Measurements from ENCODE around the gene BANF1.

DNA sequence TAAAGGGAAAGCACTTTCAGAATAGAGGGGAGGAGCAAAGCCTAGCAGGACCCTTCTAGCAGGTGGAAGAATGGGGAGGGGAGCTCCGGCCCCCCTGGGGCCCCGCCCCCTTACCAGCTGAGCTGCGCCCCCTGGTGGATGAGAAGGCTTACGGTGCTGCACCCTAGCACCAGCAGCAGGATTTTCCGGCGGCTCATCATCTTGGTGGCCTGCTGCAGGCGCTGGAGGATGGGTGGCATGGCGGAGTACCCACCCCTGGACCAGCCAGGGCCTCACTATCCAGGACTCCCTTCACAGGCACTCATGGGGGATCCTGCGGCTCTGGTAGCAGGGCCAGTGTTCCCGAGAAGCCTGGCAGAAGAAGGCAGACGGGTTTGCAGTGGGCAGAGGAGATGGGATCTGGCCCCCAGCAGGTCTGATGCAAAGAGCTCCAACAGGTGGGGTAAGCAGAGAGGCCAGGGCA lies 42.9 kb downstream of the BANF1 start:
- no peak for TF ChIP-seq POLR2A (IDR thresholded peaks at IDR 0.05)
- TF ChIP-seq, protein P1, sequence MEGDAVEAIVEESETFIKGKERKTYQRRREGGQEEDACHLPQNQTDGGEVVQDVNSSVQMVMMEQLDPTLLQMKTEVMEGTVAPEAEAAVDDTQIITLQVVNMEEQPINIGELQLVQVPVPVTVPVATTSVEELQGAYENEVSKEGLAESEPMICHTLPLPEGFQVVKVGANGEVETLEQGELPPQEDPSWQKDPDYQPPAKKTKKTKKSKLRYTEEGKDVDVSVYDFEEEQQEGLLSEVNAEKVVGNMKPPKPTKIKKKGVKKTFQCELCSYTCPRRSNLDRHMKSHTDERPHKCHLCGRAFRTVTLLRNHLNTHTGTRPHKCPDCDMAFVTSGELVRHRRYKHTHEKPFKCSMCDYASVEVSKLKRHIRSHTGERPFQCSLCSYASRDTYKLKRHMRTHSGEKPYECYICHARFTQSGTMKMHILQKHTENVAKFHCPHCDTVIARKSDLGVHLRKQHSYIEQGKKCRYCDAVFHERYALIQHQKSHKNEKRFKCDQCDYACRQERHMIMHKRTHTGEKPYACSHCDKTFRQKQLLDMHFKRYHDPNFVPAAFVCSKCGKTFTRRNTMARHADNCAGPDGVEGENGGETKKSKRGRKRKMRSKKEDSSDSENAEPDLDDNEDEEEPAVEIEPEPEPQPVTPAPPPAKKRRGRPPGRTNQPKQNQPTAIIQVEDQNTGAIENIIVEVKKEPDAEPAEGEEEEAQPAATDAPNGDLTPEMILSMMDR (IDR thresholded peaks at IDR 0.05), result peak; percentile 65 to 93 (median 80)
